GM21447 (cell line): Measurements from ENCODE around the gene FAM120A.
A peak's percentile ranks its signal among the peaks of the same experiment; 100 is the strongest.

Experiments used
- ATAC-seq: cut with Tn5 transposase; IDR thresholded peaks from one replicate; pipeline ENCODE4 v1.9.1; 2021; ENCODE audit not compliant: unreplicated experiment

FAM120A gene

GRCh38 chr9:93577078-93577974, 125.8 kb downstream of the FAM120A start:
- ATAC-seq = peak; percentile 23

GRCh38 chr9:93577975-93578682, 126.6 kb downstream of the FAM120A start:
- no peak for ATAC-seq

GRCh38 chr9:93578844-93579243, 127.4 kb downstream of the FAM120A start:
- ATAC-seq = no peak

- no peak for ATAC-seq
Measured at GRCh38 chr9:93579711-93580516, 128.4 kb downstream of the FAM120A start.

- ATAC-seq = no peak
Measured at GRCh38 chr9:93580654-93581380, 129.3 kb downstream of the FAM120A start.

GRCh38 chr9:93582115-93582514, 130.6 kb downstream of the FAM120A start:
- ATAC-seq = no peak

GRCh38 chr9:93582550-93582949, 131.1 kb downstream of the FAM120A start:
- no peak for ATAC-seq

- no peak for ATAC-seq
Measured at GRCh38 chr9:93585259-93585658, 133.8 kb downstream of the FAM120A start.

- ATAC-seq = no peak
Measured at GRCh38 chr9:93585695-93586094, 134.2 kb downstream of the FAM120A start.

- ATAC-seq = no peak
Measured at GRCh38 chr9:93586290-93587057, 135.0 kb downstream of the FAM120A start.

GRCh38 chr9:93587284-93587650, 135.8 kb downstream of the FAM120A start:
- no peak for ATAC-seq

- no peak for ATAC-seq
Measured at GRCh38 chr9:93587651-93588347, 136.3 kb downstream of the FAM120A start.

- ATAC-seq = no peak
Measured at GRCh38 chr9:93588641-93589609, 137.4 kb downstream of the FAM120A start.

- no peak for ATAC-seq
Measured at GRCh38 chr9:93589688-93590087, 138.2 kb downstream of the FAM120A start.

GRCh38 chr9:93590609-93591234, 139.2 kb downstream of the FAM120A start:
- ATAC-seq = no peak

- no peak for ATAC-seq
Measured at GRCh38 chr9:93591301-93592007, 140.0 kb downstream of the FAM120A start.

- ATAC-seq = no peak
Measured at GRCh38 chr9:93592008-93592642, 140.6 kb downstream of the FAM120A start.
